Neural cell (in vitro differentiated cells): ENCODE measurements around the gene TJP1.

Experiments
- EZH2 ChIP-seq: fragments of 200-600, 300-800 bp; shearing (Covaris generic), sonication (generic); IDR thresholded peaks from 2 replicates; pipeline ENCODE4 v1.6.1; 2014; ENCODE audit warnings: antibody characterized with exemption, low read length, borderline replicate concordance, mild to moderate bottlenecking; ENCODE audit not compliant: insufficient read depth, poor library complexity, severe bottlenecking
- MXI1 ChIP-seq: fragments of 450-650 bp; conservative IDR thresholded peaks from 2 replicates; pipeline ENCODE4 v1.6.1; 2014; ENCODE audit warnings: antibody characterized with exemption, mild to moderate bottlenecking; ENCODE audit not compliant: poor library complexity, severe bottlenecking
- POLR2AphosphoS5 ChIP-seq: IDR thresholded peaks from 2 replicates; pipeline ENCODE4 v1.6.1; 2012
- RAD21 ChIP-seq: fragments of 450-650 bp; conservative IDR thresholded peaks from 2 replicates; pipeline ENCODE4 v1.6.1; 2014; ENCODE audit warnings: antibody characterized with exemption, mild to moderate bottlenecking, moderate library complexity
- TAF1 ChIP-seq: IDR thresholded peaks from 2 replicates; pipeline ENCODE4 v1.6.1; 2012; ENCODE audit warnings: low read depth
- TF ChIP-seq, protein P1 (sequence below): fragments of 450-650 bp; IDR thresholded peaks from 2 replicates; pipeline ENCODE4 v1.5.1; 2014; ENCODE audit warnings: antibody characterized with exemption, mild to moderate bottlenecking, moderate library complexity; ENCODE audit not compliant: poor library complexity, severe bottlenecking

DNA sequence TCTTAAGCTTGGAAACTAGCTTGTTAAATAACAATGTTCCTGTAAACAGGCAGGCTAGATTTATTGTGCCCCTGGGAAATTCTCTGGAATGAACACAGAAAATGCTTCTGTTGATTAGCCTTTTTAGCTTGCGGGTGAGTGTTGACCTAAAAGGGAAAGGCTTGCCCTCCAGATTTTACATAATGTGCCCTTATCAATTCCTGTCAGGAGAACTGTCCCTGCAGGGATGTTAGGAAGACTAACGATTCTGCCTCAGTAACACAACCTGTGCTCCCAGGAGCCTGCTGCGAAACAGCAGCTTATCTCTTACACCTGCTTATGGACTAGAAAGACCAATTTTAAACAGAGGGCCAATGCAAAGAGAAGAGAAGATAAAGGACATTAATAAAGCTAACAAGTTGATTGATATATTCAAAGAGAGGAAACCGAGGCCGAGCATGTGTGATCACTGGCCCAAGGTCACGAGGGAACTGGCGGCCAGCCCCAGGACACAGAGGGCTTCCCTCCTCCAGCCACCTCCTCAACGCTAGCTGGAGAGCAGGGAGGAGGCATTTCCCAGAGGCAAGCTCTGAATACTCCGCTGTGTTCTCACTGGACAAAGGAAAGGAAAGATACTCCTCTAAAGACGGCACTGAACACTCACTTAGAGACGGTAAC is 48.4 kb upstream of the TJP1 start:
- TF ChIP-seq, protein P1, sequence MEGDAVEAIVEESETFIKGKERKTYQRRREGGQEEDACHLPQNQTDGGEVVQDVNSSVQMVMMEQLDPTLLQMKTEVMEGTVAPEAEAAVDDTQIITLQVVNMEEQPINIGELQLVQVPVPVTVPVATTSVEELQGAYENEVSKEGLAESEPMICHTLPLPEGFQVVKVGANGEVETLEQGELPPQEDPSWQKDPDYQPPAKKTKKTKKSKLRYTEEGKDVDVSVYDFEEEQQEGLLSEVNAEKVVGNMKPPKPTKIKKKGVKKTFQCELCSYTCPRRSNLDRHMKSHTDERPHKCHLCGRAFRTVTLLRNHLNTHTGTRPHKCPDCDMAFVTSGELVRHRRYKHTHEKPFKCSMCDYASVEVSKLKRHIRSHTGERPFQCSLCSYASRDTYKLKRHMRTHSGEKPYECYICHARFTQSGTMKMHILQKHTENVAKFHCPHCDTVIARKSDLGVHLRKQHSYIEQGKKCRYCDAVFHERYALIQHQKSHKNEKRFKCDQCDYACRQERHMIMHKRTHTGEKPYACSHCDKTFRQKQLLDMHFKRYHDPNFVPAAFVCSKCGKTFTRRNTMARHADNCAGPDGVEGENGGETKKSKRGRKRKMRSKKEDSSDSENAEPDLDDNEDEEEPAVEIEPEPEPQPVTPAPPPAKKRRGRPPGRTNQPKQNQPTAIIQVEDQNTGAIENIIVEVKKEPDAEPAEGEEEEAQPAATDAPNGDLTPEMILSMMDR = no peak
- TF ChIP-seq RAD21 = no peak
- no peak for TF ChIP-seq POLR2AphosphoS5
- TF ChIP-seq EZH2 = no peak
- no peak for TF ChIP-seq TAF1
- TF ChIP-seq MXI1 = no peak
